OCI-LY3 (cell line): ENCODE measurements around the gene ZYG11A.
A peak's percentile ranks its signal among the peaks of the same experiment; 100 is the strongest.
"Not testable (repeated sequence)": the region's sequence is repeated elsewhere in the genome, so short reads cannot be mapped to it uniquely, and the experiment has no call there.

ENCODE experiments used
- H2AFZ ChIP-seq: fragments of 200-600, 300-600 bp; shearing (Covaris generic); 2 replicates; pipeline ENCODE4 v1.6.0; 2014; ENCODE audit warnings: antibody characterized with exemption, low read depth, low read length
- H3K27ac ChIP-seq: fragments of 200-600, 300-600 bp; sonication (generic); 2 replicates; pipeline ENCODE4 v1.5.1; 2014; ENCODE audit warnings: mild to moderate bottlenecking, low read length, moderate library complexity, mixed read lengths
- H3K27me3 ChIP-seq: fragments of 200-600, 300-600 bp; sonication (generic); 2 replicates; pipeline ENCODE4 v1.6.1; 2014; ENCODE audit warnings: low read depth, low read length, mixed read lengths
- H3K36me3 ChIP-seq: fragments of 200-600, 300-600 bp; sonication (generic); replicated peaks from 2 replicates; pipeline ENCODE3; 2014; ENCODE audit warnings: low read depth, low read length, mixed read lengths
- H3K4me1 ChIP-seq: fragments of 300-600, 200-600 bp; sonication (generic); 2 replicates; pipeline ENCODE4 v1.6.1; 2014; ENCODE audit warnings: low read length, mixed read lengths
- H3K4me2 ChIP-seq: fragments of 200-600, 300-600 bp; sonication (generic); 2 replicates; pipeline ENCODE4 v1.6.1; 2014; ENCODE audit warnings: low read length, mixed read lengths
- H3K4me3 ChIP-seq: fragments of 300-600, 200-600 bp; sonication (generic); 2 replicates; pipeline ENCODE4 v1.5.1; 2014; ENCODE audit warnings: antibody characterized with exemption, mild to moderate bottlenecking, low read length, moderate library complexity
- H3K79me2 ChIP-seq: fragments of 300-600, 200-600 bp; shearing (Covaris generic); 2 replicates; pipeline ENCODE4 v1.6.1; 2014; ENCODE audit warnings: mild to moderate bottlenecking, low read length, mixed read lengths
- H3K9ac ChIP-seq: fragments of 300-600, 200-600 bp; shearing (Covaris generic); 2 replicates; pipeline ENCODE4 v1.6.0; 2014; ENCODE audit warnings: mild to moderate bottlenecking, low read length, moderate library complexity
- H3K9me3 ChIP-seq: fragments of 200-600, 300-600 bp; shearing (Covaris generic); 2 replicates; pipeline ENCODE4 v1.6.1; 2014; ENCODE audit warnings: low read length, mixed read lengths; ENCODE audit not compliant: insufficient read depth
- H4K20me1 ChIP-seq: fragments of 200-600, 300-600 bp; sonication (generic); 2 replicates; pipeline ENCODE4 v1.6.1; 2016; ENCODE audit warnings: low read length, mixed read lengths; ENCODE audit not compliant: insufficient read depth
- CTCF ChIP-seq: fragments of 200-600, 300-600 bp; sonication (generic); IDR thresholded peaks from 2 replicates; pipeline ENCODE4 v1.5.1; 2014; ENCODE audit warnings: antibody characterized with exemption, low read length, low read depth
- EZH2phosphoT487 ChIP-seq: fragments of 200-600 bp; shearing (Covaris generic); IDR thresholded peaks from 2 replicates; pipeline ENCODE4 v1.6.1; 2018; ENCODE audit warnings: antibody characterized with exemption, mixed run types, low read depth

The ZYG11A gene

DNA sequence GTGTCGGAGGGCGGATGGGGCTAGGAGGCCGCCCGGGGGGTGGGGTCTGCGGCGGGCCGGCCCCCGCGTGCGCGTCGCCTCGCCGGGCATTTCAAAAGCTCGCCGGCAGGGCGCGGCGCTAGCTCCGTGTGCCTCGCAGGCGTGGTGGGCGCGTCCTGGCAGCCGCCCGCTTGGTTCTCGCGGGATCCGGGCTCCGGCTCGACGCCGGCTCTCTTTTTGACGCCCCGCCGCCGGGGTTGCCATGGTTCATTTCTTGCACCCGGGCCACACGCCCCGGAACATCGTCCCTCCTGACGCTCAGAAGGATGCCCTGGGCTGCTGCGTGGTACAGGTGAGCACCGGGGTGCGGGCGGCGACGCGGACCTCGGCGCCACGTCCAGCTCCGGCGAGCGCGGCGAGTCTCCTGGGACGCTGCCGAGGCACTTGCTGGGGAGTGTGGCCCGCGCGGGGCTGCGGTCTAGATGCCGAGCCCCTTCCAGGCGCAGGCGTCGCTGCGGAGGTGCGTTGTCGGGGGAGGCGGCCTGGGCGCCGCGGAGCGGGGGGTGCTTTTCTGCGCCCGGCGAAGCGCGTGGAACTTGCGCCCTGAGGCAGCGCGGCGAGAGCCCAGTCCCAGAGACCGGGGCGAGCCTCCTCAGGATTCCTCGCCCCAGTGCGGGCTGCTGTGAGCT, at the start of gene ZYG11A:
ZYG11A (plus strand) TSS at position 118 of the 668 bp plus-strand sequence; CDS start at position 242, 124 bp downstream.
- Histone ChIP-seq H3K36me3 (no peaks in the 10 kb centered on the region), H3K4me1 (no peaks in the 10 kb centered on the region), H3K9me3 (no peaks in the 10 kb centered on the region), H3K4me2 (no peak within 1 kb of the TSS), H3K27me3 (no peaks in the 10 kb centered on the region), H3K4me3 (no peak within 1 kb of the TSS), H4K20me1 (no peaks in the 10 kb centered on the region), H3K79me2 (no peaks in the 10 kb centered on the region), H3K27ac (no peak within 1 kb of the TSS), H3K9ac (no peak within 1 kb of the TSS), H2AFZ (no peak within 1 kb of the TSS)
- TF ChIP-seq EZH2phosphoT487 = no peak

DNA sequence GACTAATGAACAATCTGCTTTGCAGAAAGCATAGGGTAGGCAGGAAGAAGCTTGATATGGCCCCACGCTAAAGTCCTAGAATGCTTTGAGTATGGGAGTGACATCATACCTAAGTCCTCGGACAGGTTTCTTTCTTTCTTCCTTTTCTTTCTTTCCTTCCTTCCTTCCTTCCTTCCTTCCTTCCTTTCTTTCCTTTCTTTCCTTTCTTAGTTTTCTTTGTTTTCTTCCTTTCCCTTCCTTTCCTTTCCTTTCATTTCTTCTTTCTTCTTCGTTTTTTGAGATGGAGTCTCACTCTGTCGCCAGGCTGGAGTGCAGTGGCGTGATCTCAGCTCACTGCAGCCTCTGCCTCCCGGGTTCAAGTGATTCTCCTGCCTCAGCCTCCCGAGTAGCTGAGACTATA, 48.8 kb upstream of the ZYG11A start:
- H3K9me3 ChIP-seq, H3K27me3 ChIP-seq, H3K9ac ChIP-seq, H3K79me2 ChIP-seq, H3K36me3 ChIP-seq, H4K20me1 ChIP-seq, H3K4me1 ChIP-seq, H3K4me2 ChIP-seq, H2AFZ ChIP-seq, H3K27ac ChIP-seq, H3K4me3 ChIP-seq: not testable (repeated sequence)

- no peak overlapping the region for H2AFZ ChIP-seq
Measured at GRCh38 chr1:52795464-52795863, 47.1 kb upstream of the ZYG11A start.

DNA sequence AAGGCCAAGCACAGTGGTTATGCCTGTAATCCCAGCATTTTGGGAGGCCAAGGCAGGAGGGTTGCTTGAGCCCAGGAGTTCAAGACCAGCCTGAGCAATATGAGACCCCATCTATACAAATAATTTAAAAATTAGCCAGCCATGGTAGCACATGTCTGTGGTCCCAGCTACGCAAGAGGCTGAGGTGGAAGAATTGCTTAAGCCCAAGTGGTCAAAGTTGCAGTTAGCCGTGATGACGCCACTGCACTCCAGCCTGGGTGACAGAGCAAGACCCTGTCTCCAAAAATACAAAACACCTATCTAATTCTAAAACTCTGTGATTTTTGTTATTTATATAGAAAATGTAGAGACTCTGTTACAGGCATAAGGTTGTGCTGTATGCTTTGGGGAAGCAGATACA, 44.2 kb upstream of the ZYG11A start:
- Histone ChIP-seq H3K79me2 (no peaks in the 10 kb centered on the region), H3K4me3 (no peak overlapping the region), H2AFZ (no peak overlapping the region), H3K27me3 (no peaks in the 10 kb centered on the region), H4K20me1 (no peaks in the 10 kb centered on the region), H3K4me1 (peaks cover 10% of the 10 kb centered on the region), H3K4me2 (no peak overlapping the region), H3K27ac (no peak overlapping the region), H3K36me3 (no peaks in the 10 kb centered on the region), H3K9ac (no peak overlapping the region), H3K9me3 (no peaks in the 10 kb centered on the region)
- no peak for TF ChIP-seq CTCF

More at GRCh38 chr1:52795464-52795863, 47.1 kb upstream of the ZYG11A start:
- H3K36me3 ChIP-seq = no peaks in the 10 kb centered on the region
- peak overlapping the region; percentile 7; the same call in 1 of the 2 replicates for H3K4me2 ChIP-seq
- H4K20me1 ChIP-seq = no peaks in the 10 kb centered on the region
- H3K9me3 ChIP-seq = no peaks in the 10 kb centered on the region
- no peak for TF ChIP-seq CTCF
- no peak for TF ChIP-seq EZH2phosphoT487
- H3K27ac ChIP-seq = no peak overlapping the region
- no peaks in the 10 kb centered on the region for H3K79me2 ChIP-seq
- peaks cover 10% of the 10 kb centered on the region for H3K4me1 ChIP-seq
- no peak overlapping the region for H3K9ac ChIP-seq
- no peaks in the 10 kb centered on the region for H3K27me3 ChIP-seq
- no peak overlapping the region for H3K4me3 ChIP-seq

- Histone ChIP-seq H3K9ac (no peak overlapping the region), H4K20me1 (no peaks in the 10 kb centered on the region), H3K27me3 (no peaks in the 10 kb centered on the region), H3K4me1 (peaks cover 2% of the 10 kb centered on the region; the same call in 1 of the 2 replicates), H3K27ac (no peak overlapping the region), H3K79me2 (no peaks in the 10 kb centered on the region), H3K36me3 (no peaks in the 10 kb centered on the region), H3K4me3 (no peak overlapping the region), H2AFZ (no peak overlapping the region), H3K4me2 (no peak overlapping the region), H3K9me3 (no peaks in the 10 kb centered on the region)
- TF ChIP-seq EZH2phosphoT487 = no peak
- no peak for TF ChIP-seq CTCF
Measured at GRCh38 chr1:52801011-52801410, 41.5 kb upstream of the ZYG11A start.

GRCh38 chr1:52804083-52804482, 38.5 kb upstream of the ZYG11A start:
- H2AFZ ChIP-seq, H3K36me3 ChIP-seq, H3K4me2 ChIP-seq, H3K27me3 ChIP-seq, H3K79me2 ChIP-seq, H3K27ac ChIP-seq, H3K4me1 ChIP-seq, H3K4me3 ChIP-seq, H4K20me1 ChIP-seq, H3K9ac ChIP-seq, H3K9me3 ChIP-seq: not testable (repeated sequence)
